ENCODE measurements around the gene MUC3A. TPM values are rescaled to one million over a fixed set of nuclear protein-coding genes. Genes with fewer than 3 reads are reported as not detected.

Gene MUC3A
- not detected in 2 replicates for total RNA-seq

GRCh38 chr7:100949227-100949932, at the start of gene MUC3A:
Gene MUC3A (plus strand): TSS chr7:100949534. CDS start chr7:100949625, 91 bp downstream.

GRCh38 chr7:100969066-100969615, 19.8 kb downstream of the MUC3A start, which contains the start of gene MUC12:
Gene MUC12 (plus strand): TSS chr7:100969565. CDS start chr7:100969623, 58 bp downstream.

Other genes with a start within 250 kb of the MUC3A start
- gene POP7, start 243.4 kb upstream of the MUC3A start, total RNA-seq, result 56.2 and 63.2 TPM in 2 replicates
- gene EPO, start 229.1 kb upstream of the MUC3A start, total RNA-seq, result not detected in 2 replicates
- not detected in 2 replicates for gene ZAN, start 215.9 kb upstream of the MUC3A start, total RNA-seq
- 42.2 and 46.8 TPM in 2 replicates for gene EPHB4, start 122.0 kb upstream of the MUC3A start, total RNA-seq
- 17.1 and 18.0 TPM in 2 replicates for gene SLC12A9, start 96.8 kb upstream of the MUC3A start, total RNA-seq
- 76.3 and 95.2 TPM in 2 replicates for gene TRIP6, start 82.1 kb upstream of the MUC3A start, total RNA-seq
- gene SRRT, start 74.4 kb upstream of the MUC3A start, total RNA-seq, result 93.8 and 104 TPM in 2 replicates
- 3.2 and 6.7 TPM in 2 replicates for gene UFSP1, start 59.8 kb upstream of the MUC3A start, total RNA-seq
- 0.34 TPM in 1 of 2 replicates, not detected in the other for gene ACHE, start 53.6 kb upstream of the MUC3A start, total RNA-seq
- 1.2 and 1.8 TPM in 2 replicates for gene MUC12, start 20.0 kb downstream of the MUC3A start, total RNA-seq
- not detected in 2 replicates for gene MUC17, start 70.5 kb downstream of the MUC3A start, total RNA-seq
- gene TRIM56, start 135.9 kb downstream of the MUC3A start, total RNA-seq, result 6.6 and 7.1 TPM in 2 replicates
- 1,155 and 1,164 TPM in 2 replicates for gene SERPINE1, start 177.6 kb downstream of the MUC3A start, total RNA-seq
- 156 TPM in 2 replicates for gene AP1S1, start 204.9 kb downstream of the MUC3A start, total RNA-seq
- 1.7 and 1.9 TPM in 2 replicates for gene VGF, start 216.0 kb downstream of the MUC3A start, total RNA-seq
- gene NAT16, start 230.8 kb downstream of the MUC3A start, total RNA-seq, result under 0.01 and 0.15 TPM in 2 replicates

Data from bronchus fibroblast of lung (primary cell).